T-cell (primary cell): ENCODE data around the gene BTN2A1. TPM values are rescaled to one million over a fixed set of nuclear protein-coding genes. Genes with fewer than 3 reads are reported as not detected.

Experiments
- ATAC-seq, 4 experiments: fragments of 200-7000 bp in 3 of 4; fragments of 150-1000 bp in 1 of 4; cut with Tn5 transposase; replicated peaks in 1 of 4; 1 replicate in 3 of 4; 2 replicates in 1 of 4; pipeline ENCODE4 v1.10.0; 2021; ENCODE audit warnings: moderate library complexity in 3 of 4, mild to moderate bottlenecking in 2 of 4, moderate number of reproducible peaks in 1 of 4
- CTCF ChIA-PET, 2 donors: fragments of 300-600 bp; sonication (Branson Sonifier 250); formaldehyde crosslinking; loops; one replicate each; lab custom pipeline; 2022; ENCODE audit warnings: antibody characterized with exemption in 2 of 2; lab: Charles Lee
- POLR2A ChIA-PET, 2 donors: fragments of 300-600 bp; sonication (Branson Sonifier 250); formaldehyde crosslinking; loops; one replicate each; lab custom pipeline; 2022; ENCODE audit warnings: antibody characterized with exemption in 2 of 2; lab: Charles Lee
- DNase-seq, 35 experiments: peaks; one replicate each; pipeline versions ENCODE4 v3.0.0 to v3.0.0-alpha.2; 2013 to 2023
- H3K27ac ChIP-seq: one replicate; pipeline ENCODE4 v1.5.1; 2013; ENCODE audit warnings: low read length
- H3K27me3 ChIP-seq, 2 experiments: replicated peaks in 1 of 2; 1 replicate in 1 of 2; 2 replicates in 1 of 2; pipeline versions ENCODE4 v1.6.1 to v1.7.0; 2013; ENCODE audit warnings: low read length in 1 of 2, mixed read lengths in 1 of 2; ENCODE audit not compliant: control insufficient read depth in 2 of 2, insufficient read depth in 2 of 2; ENCODE audit errors: extremely low read depth in 1 of 2
- H3K36me3 ChIP-seq, 2 donors: 1 replicate in 1 of 2; 2 replicates in 1 of 2; pipeline versions ENCODE4 v1.6.1 to v1.7.0; 2013; ENCODE audit warnings: low read length in 1 of 2; ENCODE audit not compliant: control insufficient read depth in 2 of 2, insufficient read depth in 1 of 2; ENCODE audit errors: extremely low read depth in 1 of 2
- H3K4me1 ChIP-seq, 2 experiments: 1 replicate in 1 of 2; 2 replicates in 1 of 2; pipeline versions ENCODE4 v1.6.1 to v1.7.0; 2013; ENCODE audit warnings: low read length in 2 of 2, mixed read lengths in 1 of 2; ENCODE audit not compliant: insufficient read depth in 2 of 2, control insufficient read depth in 1 of 2; ENCODE audit errors: extremely low read depth in 1 of 2
- H3K4me3 ChIP-seq, 2 donors: 1 replicate in 1 of 2; 2 replicates in 1 of 2; pipeline versions ENCODE4 v1.5.1 to v1.7.0; 2013; ENCODE audit warnings: mild to moderate bottlenecking in 2 of 2, low read length in 1 of 2, moderate library complexity in 1 of 2; ENCODE audit not compliant: control insufficient read depth in 1 of 2; ENCODE audit errors: extremely low read depth in 1 of 2
- H3K9me3 ChIP-seq: 2 replicates; pipeline ENCODE4 v1.7.0; 2013
- H3K27ac Mint-ChIP-seq, 2 donors: one replicate each; pipeline ENCODE4 v1.8.0; 2020 to 2021; ENCODE audit warnings: mild to moderate bottlenecking in 2 of 2, mixed read lengths in 2 of 2
- H3K27me3 Mint-ChIP-seq, 2 donors: one replicate each; pipeline ENCODE4 v1.8.0; 2021 to 2022; ENCODE audit warnings: mixed read lengths in 2 of 2
- H3K36me3 Mint-ChIP-seq: one replicate; pipeline ENCODE4 v1.8.0; 2021; ENCODE audit warnings: mixed read lengths
- H3K4me1 Mint-ChIP-seq, 3 donors: one replicate each; pipeline ENCODE4 v1.8.0; 2020 to 2022; ENCODE audit warnings: mixed read lengths in 3 of 3, mild to moderate bottlenecking in 1 of 3
- H3K4me3 Mint-ChIP-seq, 3 donors: one replicate each; pipeline ENCODE4 v1.8.0; 2020 to 2022; ENCODE audit warnings: mild to moderate bottlenecking in 3 of 3, mixed read lengths in 3 of 3, moderate library complexity in 3 of 3
- H3K9me3 Mint-ChIP-seq, 3 donors: one replicate each; pipeline ENCODE4 v1.8.0; 2020 to 2022; ENCODE audit warnings: mixed read lengths in 3 of 3
- WGBS: methylation state at CpG from one replicate; pipeline ENCODE4 v1.1.5; 2013; ENCODE audit warnings: missing lambda C conversion rate; ENCODE audit not compliant: insufficient coverage; 5-methylcytosine and 5-hydroxymethylcytosine counted together
- total RNA-seq, 35 experiments: library from RNA in 6 of 35; stranded (reverse) in 6 of 35; fragments of 120-200 nt in 1 of 35; gene quantifications; one replicate each; pipeline versions ENCODE4 v1.2.1 to v1.2.4 and lab custom pipeline; 2013 to 2026

Gene BTN2A1
- total RNA-seq, 5 donors from 2014 or later (not counting 1 experiment from before 2014, with no cell fraction given): 36.1 to 53.4 (median 47.9) TPM

DNA sequence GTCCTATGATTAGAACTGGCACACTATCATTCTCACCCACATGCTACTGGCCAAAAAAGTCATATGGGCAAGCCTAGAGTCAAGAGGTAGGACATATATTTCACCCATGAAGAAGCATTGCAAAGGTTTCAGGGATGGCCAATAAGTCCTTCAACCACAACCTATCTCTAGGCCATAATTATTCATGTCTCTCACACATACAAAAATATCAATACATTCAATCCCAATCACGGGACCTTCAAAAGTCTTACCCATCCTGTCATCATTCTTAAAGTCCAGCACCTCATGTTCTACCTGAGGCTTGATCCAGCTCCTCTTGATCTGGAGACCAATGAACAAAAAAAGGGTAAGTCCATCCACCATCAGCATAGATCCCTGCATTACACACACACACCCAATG is 29.7 kb downstream of the BTN2A1 start:
- H3K36me3 Mint-ChIP-seq: peaks cover 2% of the 10 kb centered on the region
- CTCF ChIA-PET: no interaction called here
- no peak overlapping the region for H3K27ac ChIP-seq
- DNase-seq (no peak), ATAC-seq (no peak)
- H3K4me1 Mint-ChIP-seq: no peaks in the 10 kb centered on the region
- 100% methylated on average over 1 of the region's 1 CpG for WGBS
- H3K9me3 ChIP-seq: no peaks in the 10 kb centered on the region
- peaks cover 5 to 11% (median 8%) of the 10 kb centered on the region in 3 donors for H3K9me3 Mint-ChIP-seq
- no peaks in the 10 kb centered on the region for H3K36me3 ChIP-seq
- POLR2A ChIA-PET: no interaction called here
- H3K27ac Mint-ChIP-seq: no peak overlapping the region
- H3K4me1 ChIP-seq: no peaks in the 10 kb centered on the region
- peaks cover 0 to 2% of the 10 kb centered on the region in 2 experiments for H3K27me3 ChIP-seq
- no peaks in the 10 kb centered on the region for H3K27me3 Mint-ChIP-seq
- no peak overlapping the region for H3K4me3 Mint-ChIP-seq
- no peak overlapping the region for H3K4me3 ChIP-seq

DNA sequence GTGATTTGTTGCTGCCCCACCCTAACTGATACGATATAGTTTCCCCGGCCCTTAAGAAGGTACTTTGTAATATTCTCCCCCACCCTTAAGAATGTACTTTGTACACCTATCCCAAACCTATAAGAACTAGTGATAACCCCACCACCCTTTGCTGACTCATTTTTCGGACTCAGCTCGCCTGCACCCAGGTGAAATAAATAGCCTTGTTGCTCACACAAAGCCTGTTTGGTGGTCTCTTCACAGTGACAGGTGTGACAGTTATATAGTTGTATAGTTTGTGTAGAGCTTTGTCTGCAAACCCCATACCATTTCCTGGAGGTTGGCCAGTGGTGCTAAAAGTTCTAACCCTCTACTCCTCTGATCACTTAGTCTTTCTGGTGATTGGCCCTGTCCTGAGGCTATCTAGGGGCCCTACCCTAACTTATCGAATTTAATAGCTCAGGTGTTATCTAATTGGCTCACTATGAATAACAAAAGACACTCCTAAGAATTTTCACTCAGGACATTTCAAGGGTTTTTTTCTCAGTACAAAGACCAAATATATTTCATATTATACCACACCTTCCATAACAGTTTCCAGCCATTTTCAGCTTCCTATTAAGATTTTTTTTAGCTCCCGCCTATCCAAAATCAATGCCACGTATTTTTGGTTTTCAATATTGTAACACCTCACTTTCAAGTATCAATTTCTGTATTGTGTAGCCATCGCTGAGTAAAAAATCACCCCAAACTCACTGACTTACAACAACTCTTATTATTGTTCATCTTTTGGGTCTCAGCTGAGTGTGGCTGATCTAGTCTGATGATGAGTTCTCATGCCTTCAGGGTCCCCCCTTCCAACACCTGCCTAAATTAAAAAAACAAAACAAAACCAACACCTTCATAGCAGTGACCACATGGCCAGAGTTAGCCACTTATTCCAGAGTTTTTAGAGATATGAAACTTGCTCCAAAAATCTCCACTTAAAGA is 32.5 kb downstream of the BTN2A1 start:
- Mint-ChIP-seq H3K36me3 (peaks cover 2% of the 10 kb centered on the region), H3K4me1 (peaks cover 0 to 18% (median 3%) of the 10 kb centered on the region in 3 donors), H3K27ac (no peak overlapping the region), H3K4me3 (no peak overlapping the region), H3K27me3 (no peaks in the 10 kb centered on the region), H3K9me3 (peaks cover 5 to 11% (median 8%) of the 10 kb centered on the region in 3 donors)
- H3K4me1 ChIP-seq: no peaks in the 10 kb centered on the region
- H3K36me3 ChIP-seq: no peaks in the 10 kb centered on the region
- H3K27ac ChIP-seq: no peak overlapping the region
- no CpG with 5 or more reads among the region's 8 CpGs for WGBS
- peaks cover 0 to 3% of the 10 kb centered on the region in 2 experiments for H3K27me3 ChIP-seq
- CTCF ChIA-PET: no interaction called here
- no peak overlapping the region for H3K4me3 ChIP-seq
- ATAC-seq (no peak), DNase-seq (no peak)
- H3K9me3 ChIP-seq: no peaks in the 10 kb centered on the region
- POLR2A ChIA-PET: no interaction called here

DNA sequence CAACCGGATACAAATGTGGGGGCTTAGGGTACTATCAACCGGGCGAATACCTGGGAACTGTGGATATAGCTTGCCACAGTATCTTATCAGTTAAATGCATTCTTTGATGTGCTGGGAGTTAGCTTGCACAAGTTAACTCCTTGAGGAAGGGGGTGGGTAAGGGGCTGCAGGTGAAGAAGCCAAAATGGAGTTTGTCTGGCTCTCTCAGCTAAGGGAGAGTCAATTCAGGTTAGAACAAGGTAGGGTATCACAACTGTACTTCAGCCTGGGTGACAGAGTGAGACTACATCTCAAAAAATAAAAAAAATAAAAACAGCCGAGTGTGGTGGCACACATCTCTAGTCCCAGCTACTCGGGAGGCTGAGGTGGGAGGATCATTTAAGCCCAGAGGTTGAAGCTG is 33.8 kb downstream of the BTN2A1 start:
- Histone ChIP-seq H3K9me3 (no peaks in the 10 kb centered on the region), H3K36me3 (no peaks in the 10 kb centered on the region), H3K27ac (no peak overlapping the region), H3K27me3 (peaks cover 0 to 5% of the 10 kb centered on the region in 2 experiments), H3K4me3 (no peak overlapping the region), H3K4me1 (no peaks in the 10 kb centered on the region)
- H3K27me3 Mint-ChIP-seq: peaks cover 0 to 2% of the 10 kb centered on the region in 2 donors
- H3K4me1 Mint-ChIP-seq: peaks cover 0 to 18% (median 3%) of the 10 kb centered on the region in 3 donors
- DNase-seq: no peak
- H3K4me3 Mint-ChIP-seq: no peak overlapping the region
- ChIA-PET CTCF (interaction anchor here in 1 of 2 donors (0.6 kb wide), 1 partner anchor 46 kb away, joined by 3 read pairs; no protein-coding TSS in a partner anchor), POLR2A (no interaction called here)
- WGBS: 100% methylated on average over 1 of the region's 5 CpGs
- H3K27ac Mint-ChIP-seq: no peak overlapping the region
- H3K36me3 Mint-ChIP-seq: peaks cover 2% of the 10 kb centered on the region
- ATAC-seq: no peak
- peaks cover 5 to 11% (median 7%) of the 10 kb centered on the region in 3 donors for H3K9me3 Mint-ChIP-seq

DNA sequence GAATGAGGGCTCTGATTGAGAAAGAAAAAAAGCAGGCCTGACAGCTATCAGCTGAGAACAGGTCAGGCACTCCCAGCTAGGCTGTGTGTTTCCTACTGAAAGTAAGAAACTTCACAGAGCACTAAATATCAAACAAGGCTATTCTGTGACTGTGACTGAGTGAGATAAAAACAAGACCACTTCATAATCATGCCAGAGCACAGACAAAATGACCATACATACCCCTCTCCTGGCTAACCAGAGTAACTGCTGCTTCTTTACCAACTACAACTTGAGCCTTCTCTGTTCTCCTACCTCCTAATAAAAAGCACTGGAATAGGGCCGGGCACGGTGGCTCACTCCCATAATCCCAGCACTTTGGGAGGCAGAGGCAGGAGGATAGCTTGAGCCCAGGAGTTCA is 35.5 kb downstream of the BTN2A1 start:
- peaks cover 0 to 5% of the 10 kb centered on the region in 2 experiments for H3K27me3 ChIP-seq
- H3K27ac Mint-ChIP-seq: no peak overlapping the region
- DNase-seq: peak in 1 of 35 experiments; percentile 28
- no peaks in the 10 kb centered on the region for H3K9me3 Mint-ChIP-seq
- ChIA-PET CTCF (interaction anchor here in 1 of 2 donors (0.7 to 2.5 kb wide), 2 partner anchors 19 to 22 kb away, joined by 3 to 6 read pairs; no protein-coding TSS in a partner anchor), POLR2A (no interaction called here)
- no peak overlapping the region for H3K4me3 ChIP-seq
- H3K36me3 ChIP-seq: no peaks in the 10 kb centered on the region
- H3K4me1 Mint-ChIP-seq: peaks cover 0 to 18% (median 3%) of the 10 kb centered on the region in 3 donors
- H3K36me3 Mint-ChIP-seq: no peaks in the 10 kb centered on the region
- H3K9me3 ChIP-seq: no peaks in the 10 kb centered on the region
- WGBS: no CpG with 5 or more reads among the region's 2 CpGs
- H3K4me3 Mint-ChIP-seq: no peak overlapping the region
- H3K27me3 Mint-ChIP-seq: peaks cover 0 to 2% of the 10 kb centered on the region in 2 donors
- H3K4me1 ChIP-seq: no peaks in the 10 kb centered on the region
- no peak overlapping the region for H3K27ac ChIP-seq
- ATAC-seq: peak in 3 of 4 experiments; percentile 40 to 68 (median 66)

DNA sequence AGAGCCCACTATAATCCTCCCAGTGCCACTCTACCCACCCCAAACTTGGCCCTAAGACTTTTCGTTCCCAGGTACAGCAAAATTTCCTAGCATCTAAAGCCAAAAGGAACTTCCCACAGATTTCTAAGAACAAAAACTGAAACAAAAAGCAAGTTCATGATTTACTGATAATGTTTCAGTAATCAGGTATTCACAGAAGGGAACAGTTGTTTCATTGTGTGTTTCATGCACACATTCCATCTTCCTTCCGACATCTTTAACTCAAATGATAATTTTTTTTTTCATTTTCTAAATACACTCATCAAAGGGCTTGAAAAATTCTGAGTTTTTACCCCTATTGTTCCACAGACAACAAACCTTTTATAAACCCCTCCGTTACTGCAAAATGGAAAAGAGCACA is 36.4 kb downstream of the BTN2A1 start:
- Histone ChIP-seq H3K4me3 (no peak overlapping the region), H3K27ac (no peak overlapping the region), H3K27me3 (peaks cover 0 to 5% of the 10 kb centered on the region in 2 experiments), H3K36me3 (no peaks in the 10 kb centered on the region), H3K4me1 (no peaks in the 10 kb centered on the region), H3K9me3 (no peaks in the 10 kb centered on the region)
- ChIA-PET POLR2A (interaction anchor here in 1 of 2 donors (1.2 kb wide), 1 partner anchor 20 kb away, joined by 3 read pairs; no protein-coding TSS in a partner anchor), CTCF (interaction anchor here in 1 of 2 donors (2.5 kb wide), 1 partner anchor 20 kb away, joined by 6 read pairs; no protein-coding TSS in a partner anchor)
- ATAC-seq: no peak
- peaks cover 0 to 2% of the 10 kb centered on the region in 2 donors for H3K27me3 Mint-ChIP-seq
- WGBS: 67% methylated on average over 1 of the region's 3 CpGs
- H3K4me1 Mint-ChIP-seq: peaks cover 0 to 18% (median 3%) of the 10 kb centered on the region in 3 donors
- no peak for DNase-seq
- H3K27ac Mint-ChIP-seq: no peak overlapping the region
- no peaks in the 10 kb centered on the region for H3K36me3 Mint-ChIP-seq
- H3K4me3 Mint-ChIP-seq: no peak overlapping the region
- no peaks in the 10 kb centered on the region for H3K9me3 Mint-ChIP-seq

DNA sequence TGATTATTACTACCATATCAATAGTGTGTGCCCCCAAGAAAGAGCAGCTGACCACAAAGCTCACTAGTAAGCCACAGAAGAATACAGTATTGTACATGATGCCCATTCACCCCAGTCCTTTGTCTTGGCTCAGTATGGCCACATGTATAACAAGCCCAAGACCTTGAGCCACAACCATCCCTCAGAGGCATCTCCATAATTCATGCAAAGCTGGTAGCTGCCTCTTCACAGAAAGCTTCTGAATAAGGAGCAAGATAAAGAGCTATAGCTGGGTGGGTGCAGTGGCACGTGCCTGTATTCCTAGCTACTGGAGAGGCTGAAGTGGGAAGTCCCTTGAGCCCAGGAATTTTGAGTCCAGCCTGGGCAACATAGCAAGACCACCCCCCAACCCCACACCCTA is 37.5 kb downstream of the BTN2A1 start:
- Mint-ChIP-seq H3K9me3 (no peaks in the 10 kb centered on the region), H3K36me3 (no peaks in the 10 kb centered on the region), H3K4me1 (peaks cover 0 to 21% (median 6%) of the 10 kb centered on the region in 3 donors), H3K27me3 (peaks cover 0 to 4% of the 10 kb centered on the region in 2 donors), H3K27ac (no peak overlapping the region), H3K4me3 (no peak overlapping the region)
- ATAC-seq (no peak), DNase-seq (no peak)
- no peak overlapping the region for H3K27ac ChIP-seq
- no peak overlapping the region for H3K4me3 ChIP-seq
- peaks cover 0 to 5% of the 10 kb centered on the region in 2 experiments for H3K27me3 ChIP-seq
- no peaks in the 10 kb centered on the region for H3K4me1 ChIP-seq
- POLR2A ChIA-PET: interaction anchor here in 1 of 2 donors (1.2 kb wide), 1 partner anchor 21 kb away, joined by 3 read pairs; no protein-coding TSS in a partner anchor
- WGBS: no CpG with 5 or more reads among the region's 1 CpG
- H3K36me3 ChIP-seq: no peaks in the 10 kb centered on the region
- CTCF ChIA-PET: interaction anchor here in 1 of 2 donors (0.6 to 2.5 kb wide), 2 partner anchors 21 to 229 kb away, joined by 5 to 6 read pairs; no protein-coding TSS in a partner anchor
- no peaks in the 10 kb centered on the region for H3K9me3 ChIP-seq
